ENCODE results near the gene SEMG2. TPM values are rescaled to one million over a fixed set of nuclear protein-coding genes. Genes with fewer than 3 reads are reported as not detected.

Gene SEMG2
- total and polyA plus RNA-seq, 2 of the 13 experiments (the other 11 are each of a cell fraction or from before 2014, with no cell fraction given): not detected

GRCh38 chr20:45189067-45189609, 32.0 kb upstream of the SEMG2 start:
- H3K4me2 ChIP-seq (ENCODE audit: low read depth, low read length): no peak overlapping the region
- no peaks in the 10 kb centered on the region for H3K79me2 ChIP-seq (ENCODE audit: insufficient read depth, low read length)
- intact Hi-C loops (cut with micrococcal nuclease; ENCODE audit: unreplicated experiment) (no loop called here), in situ Hi-C loops (cut with HindIII; ENCODE audit: extremely low pct_ligation_motif_present, low pct_unique_long_range_greater_than_20kb) (no loop called here)
- no peaks in the 10 kb centered on the region for H3K9me3 ChIP-seq (ENCODE audit: low read length)
- H3K4me1 ChIP-seq (ENCODE audit: insufficient read depth, low read length): no peaks in the 10 kb centered on the region
- FAIRE-seq (no peak), ATAC-seq (no peak), DNase-seq (ENCODE audit: low spot score) (no peak)
- no peaks in the 10 kb centered on the region for H3K36me3 ChIP-seq (replicated peaks in 1 of 2; ENCODE audit: control insufficient read depth in 1 of 2, insufficient read depth in 2 of 2, low read length in 2 of 2)
- 13% methylated on average over 3 of the region's 3 CpGs for WGBS (ENCODE audit: low lambda C conversion rate)
- no peak overlapping the region for H3K4me3 ChIP-seq (replicated peaks in 1 of 3; ENCODE audit: insufficient read depth in 1 of 3, low read depth in 2 of 3, low read length in 3 of 3)
- no peaks in the 10 kb centered on the region for H4K20me1 ChIP-seq (ENCODE audit: insufficient read depth, low read length)
- H3K27me3 ChIP-seq (ENCODE audit: control insufficient read depth in 1 of 2, insufficient read depth in 2 of 2, low read length in 2 of 2): peaks cover 0 to 1% of the 10 kb centered on the region in 2 experiments; a peak in 1 of 5 replicates
- no peak overlapping the region for H2AFZ ChIP-seq (ENCODE audit: low read length)
- CTCF ChIA-PET (ENCODE audit: low intra/inter-chr PET ratio, low total read pairs): no interaction called here
- no TSS peak for BruUV-seq (replicated peaks)
- no peak overlapping the region for H3K27ac ChIP-seq (ENCODE audit: extremely low read length, insufficient read depth, low read length)
- H3K9ac ChIP-seq (ENCODE audit: insufficient read depth, low read depth, low read length): no peak overlapping the region
- POLR2A ChIA-PET: no interaction called here
- TF ChIP-seq HNF4G (IDR thresholded peaks at IDR 0.05; ENCODE audit: borderline replicate concordance, low read depth, low read length) (no peak), HNF4G (CRISPR knock-in tag; IDR thresholded peaks at IDR 0.05; ENCODE audit: borderline replicate concordance, low read depth) (no peak), CBFB (CRISPR knock-in tag; IDR thresholded peaks at IDR 0.05) (no peak), ZNF318 (CRISPR knock-in tag; IDR thresholded peaks at IDR 0.05) (no peak), ZNF275 (CRISPR knock-in tag; IDR thresholded peaks at IDR 0.05; ENCODE audit: borderline replicate concordance) (no peak), HNRNPUL1 (IDR thresholded peaks at IDR 0.05; ENCODE audit: low read depth, low read length) (no peak), ZFP36 (IDR thresholded peaks at IDR 0.05; ENCODE audit: borderline replicate concordance, low read depth, low read length, partially characterized antibody) (no peak)
- TF ChIP-seq, protein P1, sequence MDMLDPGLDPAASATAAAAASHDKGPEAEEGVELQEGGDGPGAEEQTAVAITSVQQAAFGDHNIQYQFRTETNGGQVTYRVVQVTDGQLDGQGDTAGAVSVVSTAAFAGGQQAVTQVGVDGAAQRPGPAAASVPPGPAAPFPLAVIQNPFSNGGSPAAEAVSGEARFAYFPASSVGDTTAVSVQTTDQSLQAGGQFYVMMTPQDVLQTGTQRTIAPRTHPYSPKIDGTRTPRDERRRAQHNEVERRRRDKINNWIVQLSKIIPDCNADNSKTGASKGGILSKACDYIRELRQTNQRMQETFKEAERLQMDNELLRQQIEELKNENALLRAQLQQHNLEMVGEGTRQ (IDR thresholded peaks at IDR 0.05; ENCODE audit: low read depth, low read length): no peak
- TF ChIP-seq, protein P1 (CRISPR knock-in tag; IDR thresholded peaks at IDR 0.05; ENCODE audit: borderline replicate concordance): no peak
